Measurements from ENCODE around the gene KIF2C.

DNA sequence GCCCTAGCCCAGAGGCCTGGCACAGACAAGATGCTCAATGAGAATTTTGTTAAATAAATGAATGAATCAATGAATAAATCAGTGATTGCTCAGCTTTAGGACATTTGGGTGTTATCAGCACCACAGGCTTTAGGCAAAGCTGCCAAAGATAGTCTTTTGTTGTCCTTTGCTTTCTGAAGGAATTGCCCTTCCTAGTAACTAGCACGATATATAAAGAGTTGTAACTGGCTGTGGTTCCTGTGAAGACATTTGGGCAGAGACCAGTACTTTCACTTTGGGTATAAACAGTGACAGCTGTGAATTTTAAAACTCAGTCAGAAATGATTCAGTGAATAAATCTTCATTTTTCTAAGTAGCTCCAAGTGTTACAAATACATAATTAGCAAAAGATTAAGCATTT is 22.0 kb upstream of the KIF2C start:
- TF ChIP-seq ELF4 (IDR thresholded peaks at IDR 0.05), result no peak
- no peak for TF ChIP-seq LEF1 (IDR thresholded peaks at IDR 0.05; ENCODE audit: borderline replicate concordance)
- TF ChIP-seq FOXK2 (IDR thresholded peaks at IDR 0.05), result no peak
- TF ChIP-seq CTBP1 (IDR thresholded peaks at IDR 0.05; ENCODE audit: borderline replicate concordance), result no peak
- no peak for TF ChIP-seq HDGF (IDR thresholded peaks at IDR 0.05; ENCODE audit: borderline replicate concordance)
- TF ChIP-seq FOXA1 (IDR thresholded peaks at IDR 0.05), result no peak
- no peak for TF ChIP-seq L3MBTL2 (conservative IDR thresholded peaks at IDR 0.05)

Measured in HEK293T (cell line).